COLO668 (cell line): ENCODE results near the gene SOWAHA.
A peak's percentile ranks its signal among the peaks of the same experiment; 100 is the strongest.

ENCODE experiments used
- DNase-seq: peaks from one replicate; lab custom pipeline; 2025; ENCODE audit not compliant: unreplicated experiment; lab: John Stamatoyannopoulos, UW

Gene SOWAHA

DNA sequence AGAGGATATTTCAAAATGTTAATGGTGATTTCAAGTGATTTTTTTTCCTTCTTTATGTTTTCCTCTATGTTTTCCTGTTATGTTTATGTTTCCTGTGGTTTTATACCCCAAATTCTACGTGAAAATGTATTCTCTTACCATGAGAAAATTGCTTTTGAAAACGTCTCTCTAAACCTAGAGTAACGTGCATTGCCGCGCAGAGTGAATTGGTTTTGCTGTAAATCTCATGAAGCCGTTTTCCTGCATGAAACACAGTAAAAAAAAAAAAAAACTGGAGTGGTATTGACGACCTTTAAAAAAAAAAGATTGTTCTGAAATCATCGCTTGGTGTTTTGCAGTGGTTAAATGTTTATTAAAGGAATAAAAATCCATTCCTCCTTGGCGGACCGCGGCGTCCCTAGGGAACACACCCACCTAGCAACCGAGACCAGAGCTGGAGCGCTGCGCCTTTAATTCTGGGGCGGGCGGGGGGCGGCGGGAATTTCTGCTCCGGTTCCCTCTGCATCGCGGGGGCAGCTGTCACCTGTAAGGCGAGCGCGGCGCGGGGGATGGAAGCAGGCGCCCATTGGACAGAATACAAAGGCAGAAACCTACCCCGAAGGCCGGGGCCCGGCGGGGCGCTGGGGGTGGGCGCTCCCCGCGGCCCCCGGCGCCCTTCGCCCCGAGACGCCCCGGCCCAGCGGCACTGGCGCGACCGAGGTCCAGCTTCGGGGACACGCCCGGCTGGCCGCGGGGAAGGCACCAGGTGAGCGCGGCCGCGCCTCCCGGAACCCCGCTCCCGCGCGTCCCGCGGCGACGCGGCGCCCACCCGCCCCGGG, at the start of gene SOWAHA:
Gene SOWAHA, plus strand, starts transcription at position 522 of the 818 bp plus-strand sequence. CDS start 320 bp downstream, outside the sequence.
- DNase-seq: peak; percentile 66

DNA sequence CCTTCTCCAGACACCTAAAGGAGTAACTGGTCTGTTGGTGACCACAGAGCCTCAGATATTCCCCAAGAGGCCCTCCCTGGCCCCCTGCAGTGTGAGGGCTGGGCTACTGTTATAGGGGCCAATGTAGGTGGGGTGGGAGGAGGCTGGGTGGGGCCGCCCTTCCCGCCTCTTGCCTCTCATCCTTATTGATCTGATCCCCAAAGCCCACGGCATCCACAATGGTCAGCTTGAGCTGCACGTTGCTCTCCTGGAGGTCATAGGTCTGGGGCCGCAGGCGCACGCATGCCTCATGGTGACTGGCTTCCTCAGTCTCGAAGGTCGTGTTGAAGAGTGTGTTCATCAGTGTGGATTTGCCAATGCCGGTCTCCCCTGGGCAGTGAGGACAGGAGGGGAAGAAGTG, 49.1 kb upstream of the SOWAHA start:
- no peak for DNase-seq

DNA sequence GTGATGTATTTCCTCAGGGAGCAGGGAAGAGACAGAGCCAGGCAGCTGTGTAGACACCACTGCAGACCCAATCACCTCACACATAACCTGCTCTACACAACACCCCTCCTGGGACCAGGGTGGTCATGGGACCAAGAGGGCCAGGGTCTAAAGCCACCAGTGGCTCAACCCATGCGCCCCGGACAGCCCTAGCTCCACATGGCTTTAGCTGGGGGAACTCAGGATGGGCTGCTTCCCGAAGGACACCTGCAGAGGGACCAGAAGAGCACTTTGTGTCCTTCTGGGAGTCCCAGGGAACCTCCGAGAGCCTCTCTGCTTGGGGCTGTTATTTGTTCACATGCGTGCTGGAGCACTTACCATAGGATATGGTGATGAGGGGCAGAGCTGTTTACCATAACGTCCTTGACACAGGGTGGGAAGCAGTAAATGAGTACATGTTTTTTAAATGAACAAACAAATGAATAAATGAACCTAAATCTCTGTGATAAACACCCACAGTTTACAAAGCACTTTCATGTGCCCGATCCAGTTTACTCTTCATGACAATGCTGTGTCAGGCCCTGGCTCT, 48.3 kb upstream of the SOWAHA start:
- DNase-seq: no peak

DNA sequence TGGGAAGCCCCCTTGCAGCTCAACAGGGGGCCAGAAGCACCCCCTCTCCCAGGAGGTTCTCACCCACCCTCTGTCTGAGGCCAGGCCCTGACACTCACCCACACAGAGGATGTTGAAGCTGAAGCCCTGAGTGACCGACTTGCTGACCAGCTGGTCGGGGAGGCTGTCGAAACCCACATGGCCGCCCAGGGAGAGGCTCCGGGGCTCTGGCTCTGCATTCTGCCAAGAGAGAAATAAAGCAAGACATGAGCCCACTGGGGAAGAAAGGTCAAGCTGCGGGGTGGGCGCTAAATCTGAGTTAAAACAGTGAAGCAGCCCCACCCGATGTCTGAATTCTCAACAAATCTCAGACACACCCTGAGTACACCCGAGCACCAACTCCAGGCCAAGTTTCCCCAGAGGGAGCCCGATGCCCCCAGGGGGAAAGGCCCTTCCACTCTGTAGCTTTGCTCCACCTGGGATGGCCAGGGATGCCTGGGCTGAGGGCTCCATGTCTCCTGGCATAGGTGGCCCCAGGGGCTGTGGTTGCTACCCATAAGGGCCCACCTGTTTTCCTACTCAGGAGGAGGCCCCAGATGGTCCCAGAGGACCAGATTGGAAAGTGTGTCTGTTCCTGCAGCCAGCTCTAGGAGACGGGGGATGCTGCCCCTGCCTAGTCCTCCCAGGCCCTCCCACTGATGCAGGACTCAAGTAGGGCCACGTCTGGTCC, 47.6 kb upstream of the SOWAHA start:
- DNase-seq: no peak

DNA sequence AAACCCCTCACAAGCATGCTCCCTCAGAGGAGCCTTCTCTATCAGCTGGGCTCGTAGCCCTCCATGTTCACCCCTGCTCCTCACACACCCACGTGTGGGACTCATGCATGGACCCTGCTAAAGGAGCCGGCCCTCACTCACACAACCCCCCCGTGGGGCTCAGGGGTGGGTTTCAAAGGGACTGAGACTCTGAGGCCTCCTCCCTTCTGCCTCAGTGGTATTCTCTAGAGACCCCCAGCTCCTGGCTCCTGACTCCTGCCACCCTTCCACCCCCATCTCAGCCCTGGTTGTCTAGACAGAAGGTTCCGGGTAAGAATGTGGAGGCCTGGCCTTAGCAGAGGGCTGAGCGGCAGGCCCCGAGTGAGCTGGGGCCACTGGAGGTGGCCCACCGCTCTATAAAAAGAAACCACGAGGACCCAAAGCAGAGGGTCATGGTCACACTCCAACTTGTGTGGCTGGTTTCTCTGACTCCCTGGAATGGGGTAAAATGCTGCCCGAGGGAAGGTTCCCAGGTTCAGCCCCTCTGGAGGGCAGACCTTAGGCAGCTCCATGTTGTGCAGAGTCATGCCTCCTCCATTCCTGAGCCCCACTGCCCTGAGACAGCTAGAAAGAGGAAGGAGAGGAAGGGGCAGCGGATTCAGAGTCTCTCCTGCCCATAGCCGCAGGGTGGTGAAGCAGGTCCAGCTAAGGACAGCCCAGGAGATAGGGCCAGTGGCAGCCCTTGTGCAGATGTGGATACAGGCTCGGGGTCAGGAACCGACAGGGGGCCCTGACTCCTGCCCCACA, 46.9 kb upstream of the SOWAHA start:
- no peak for DNase-seq

DNA sequence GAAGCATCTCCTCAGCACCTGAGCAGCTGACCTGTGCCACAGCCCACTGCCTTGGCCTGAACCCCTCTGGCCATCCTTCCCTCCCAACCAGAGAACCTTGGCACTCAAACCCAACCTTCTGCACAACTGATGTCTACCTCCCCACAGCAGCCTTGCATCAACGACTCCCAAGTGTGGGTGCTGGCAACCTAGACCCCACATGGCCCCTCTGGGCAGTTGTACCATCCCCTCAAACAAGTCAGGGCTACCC, 46.4 kb upstream of the SOWAHA start:
- DNase-seq: no peak

DNA sequence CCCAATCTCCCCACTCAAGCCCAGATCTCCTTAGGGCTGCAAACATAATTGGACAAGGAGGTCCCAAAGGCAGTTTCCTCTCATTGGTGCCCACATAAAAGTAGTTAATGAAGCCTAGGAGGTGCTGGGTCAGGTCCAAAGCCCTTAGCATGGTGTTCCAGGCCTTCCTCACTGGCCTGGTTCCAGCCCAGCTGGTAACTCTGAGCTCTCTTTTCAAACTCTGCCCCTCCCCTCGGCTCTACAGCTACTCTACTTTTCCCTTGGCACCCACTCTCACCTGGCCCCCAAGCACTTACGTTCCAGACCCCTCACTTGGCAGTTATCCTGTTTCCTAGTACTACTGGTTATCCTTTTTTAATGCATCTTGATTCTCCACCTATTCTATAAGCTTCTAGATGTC, 46.0 kb upstream of the SOWAHA start:
- no peak for DNase-seq

DNA sequence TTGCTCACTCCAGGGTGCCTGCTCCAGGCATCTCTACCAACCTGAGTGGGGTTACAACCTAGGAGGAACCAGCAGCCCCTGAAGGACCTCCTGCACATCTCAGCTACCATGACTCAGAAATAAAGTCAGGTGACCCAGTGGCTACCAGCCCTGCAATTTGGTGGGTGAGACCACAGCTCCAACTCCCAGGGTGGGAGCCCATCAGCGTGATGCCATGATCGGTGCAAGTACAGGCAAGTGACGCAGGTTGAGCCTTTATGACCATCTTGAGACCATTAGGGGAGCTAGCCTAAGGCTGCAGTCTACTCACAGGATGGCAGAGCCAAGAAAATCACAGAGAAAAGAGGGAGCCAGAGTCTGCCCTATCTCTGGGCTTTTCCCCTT, 44.6 kb upstream of the SOWAHA start:
- no peak for DNase-seq

DNA sequence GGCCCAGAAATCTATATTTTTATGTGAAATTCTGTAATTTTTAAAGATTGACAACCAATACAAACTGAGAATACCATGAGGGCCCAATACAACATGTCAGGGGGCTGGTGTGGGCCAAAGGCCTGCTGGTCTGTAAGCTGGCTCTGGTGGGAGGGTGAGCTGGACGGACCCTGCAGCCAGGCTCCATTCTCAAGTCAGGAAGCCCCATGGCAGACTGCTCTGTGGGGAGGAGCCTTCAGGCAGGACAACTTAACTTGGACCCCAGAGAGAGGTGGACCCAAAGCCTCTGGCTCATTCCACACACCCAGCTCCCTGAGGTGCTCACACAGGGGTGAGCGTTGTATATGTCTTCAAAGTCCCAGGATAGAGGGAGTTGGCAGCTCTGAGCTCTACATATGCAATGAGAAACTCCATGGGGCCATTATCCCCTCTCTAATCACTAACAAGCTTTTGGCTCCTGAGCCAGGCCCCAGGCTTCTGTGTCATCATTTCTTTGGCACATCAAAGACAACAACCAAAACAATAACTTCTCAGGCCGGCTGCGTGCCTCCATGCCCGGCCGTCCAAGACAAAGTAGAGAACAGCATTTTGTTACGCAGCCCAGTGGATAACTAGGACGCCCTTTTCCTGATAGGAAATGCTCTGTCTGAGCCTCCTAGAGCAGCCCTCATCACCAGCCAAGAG, 42.5 kb upstream of the SOWAHA start:
- DNase-seq: no peak

DNA sequence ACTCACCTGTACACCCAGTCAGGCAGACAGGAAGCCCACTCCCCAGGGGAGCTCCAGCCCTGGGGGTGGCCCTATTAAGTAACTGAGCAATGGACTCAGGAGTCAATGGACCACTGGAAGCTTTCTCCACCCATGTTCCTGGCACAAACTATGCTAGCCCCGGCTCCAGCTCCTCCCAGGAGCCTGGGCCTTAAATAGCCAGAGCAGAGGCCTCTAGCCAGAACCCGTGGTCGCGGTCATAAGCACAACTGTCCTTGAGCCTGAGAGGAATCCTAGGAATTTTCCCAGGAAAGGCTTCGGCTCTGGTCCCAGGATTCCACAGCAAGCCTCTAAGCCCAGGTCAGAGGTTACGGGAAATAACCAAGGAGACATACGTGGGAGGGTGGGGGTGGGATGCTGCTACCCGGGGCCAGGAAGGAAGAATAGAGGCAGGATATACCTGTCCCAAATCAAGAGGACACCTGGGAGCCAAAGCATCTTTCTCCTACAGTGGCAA, 41.6 kb upstream of the SOWAHA start:
- DNase-seq: no peak

DNA sequence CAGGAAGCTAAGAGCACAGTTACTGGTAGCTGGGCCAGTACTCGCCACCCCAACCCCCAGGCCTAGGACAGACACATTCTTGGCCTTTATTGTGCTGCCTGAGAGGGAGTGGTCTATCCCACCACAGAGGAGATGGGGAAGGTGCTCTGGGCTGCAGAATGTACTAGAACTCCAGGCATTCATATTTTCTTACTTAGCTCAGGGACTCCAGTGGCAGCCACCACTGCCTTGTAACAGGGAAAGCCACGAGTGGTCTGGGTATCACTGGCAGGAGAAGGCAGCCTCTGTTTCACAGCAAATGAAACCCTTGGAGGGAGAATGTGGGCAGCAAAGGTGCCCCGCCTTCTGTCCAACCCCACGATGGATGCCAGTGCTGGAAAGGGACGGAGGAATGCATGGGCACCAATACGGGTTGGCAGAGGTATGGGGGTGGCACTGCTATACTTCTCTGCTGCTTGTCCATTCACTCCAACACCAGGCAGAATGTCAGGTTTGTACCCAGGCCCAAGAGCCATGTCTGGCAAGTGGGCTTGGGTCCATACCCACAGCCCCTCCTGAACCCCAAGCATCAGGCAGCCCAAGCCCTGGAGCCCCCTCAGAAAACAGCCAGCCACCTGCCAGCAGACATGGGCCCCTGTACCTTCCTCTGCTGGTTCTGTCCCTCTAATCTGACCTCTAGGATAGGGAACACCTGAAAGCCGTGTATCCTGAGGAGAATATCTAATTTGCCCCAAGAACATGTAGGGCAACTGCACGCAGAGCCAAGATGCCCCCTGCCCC, 40.6 kb upstream of the SOWAHA start:
- DNase-seq: no peak

DNA sequence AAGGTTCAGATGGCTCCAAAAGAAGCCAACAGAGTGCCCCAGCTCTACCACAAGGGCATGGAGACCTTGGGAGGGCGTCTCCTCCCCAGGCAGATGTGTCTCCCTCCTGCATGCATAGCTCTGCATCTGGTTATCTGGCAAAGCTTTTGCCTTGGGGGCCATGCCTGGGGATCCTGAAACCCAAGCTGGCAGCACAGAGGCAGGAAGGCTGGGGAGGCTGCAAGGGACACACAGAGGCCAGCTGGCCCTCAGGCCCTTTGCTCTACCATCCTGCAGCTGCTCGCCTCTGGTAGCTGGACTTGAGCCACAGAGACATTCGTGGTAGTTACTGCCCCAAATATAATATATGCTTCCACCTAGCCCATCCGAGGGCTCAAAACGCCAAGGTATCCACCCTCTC, 40.0 kb upstream of the SOWAHA start:
- no peak for DNase-seq

DNA sequence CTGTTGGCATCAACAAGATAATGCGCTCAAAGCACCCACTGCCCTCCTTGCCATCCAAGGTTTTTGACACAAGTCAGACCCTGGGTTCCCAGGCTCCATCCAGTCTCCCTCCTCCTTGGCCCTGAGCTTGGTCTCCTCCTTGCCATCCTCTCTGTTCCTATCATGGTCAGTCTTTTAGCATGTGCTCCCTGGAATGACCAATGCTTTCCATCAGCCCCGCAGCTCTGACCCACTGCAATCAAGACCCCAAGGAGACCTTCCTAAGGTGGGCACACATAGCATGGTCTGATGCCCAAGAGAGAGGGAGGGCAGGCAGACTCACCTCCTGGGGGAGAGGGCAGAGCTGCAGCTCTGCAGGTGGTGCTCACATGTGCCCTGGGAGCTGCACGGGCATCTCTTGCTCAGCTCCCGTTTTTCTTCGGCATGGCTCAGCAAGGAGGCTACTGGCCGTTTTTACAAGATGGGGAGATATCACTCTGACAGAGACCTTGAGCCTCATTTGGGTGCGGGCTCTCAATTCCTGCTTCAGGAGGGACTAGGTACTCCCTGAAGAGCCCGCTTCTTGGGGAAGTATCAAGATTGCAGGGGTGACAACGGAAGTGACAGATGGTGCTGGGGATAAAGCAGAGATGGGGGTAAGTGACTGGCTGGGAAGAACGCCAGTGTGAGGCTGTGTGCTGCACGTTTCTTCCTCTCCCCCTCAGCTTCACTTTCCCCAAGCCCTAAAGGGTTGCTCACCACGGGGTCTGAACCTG, 39.3 kb upstream of the SOWAHA start:
- DNase-seq: no peak

DNA sequence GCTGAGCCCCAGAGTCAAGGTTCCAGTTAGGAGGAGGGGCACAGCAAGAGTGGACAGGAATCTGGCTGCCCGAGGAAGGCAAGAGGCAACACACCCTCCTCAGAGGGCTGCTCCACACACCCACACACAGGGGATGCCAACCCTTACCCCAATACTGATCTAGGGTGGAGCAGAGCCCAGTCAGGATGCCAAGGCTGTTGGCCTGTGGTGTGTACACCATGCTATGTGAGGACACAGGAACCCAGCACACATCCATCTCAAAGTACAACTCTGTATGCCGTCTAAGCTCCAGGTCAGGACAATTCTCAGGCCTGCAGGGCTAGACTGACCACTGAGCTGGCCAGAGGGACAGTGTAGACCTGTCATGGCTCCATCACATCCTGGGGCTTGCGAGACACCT, 38.7 kb upstream of the SOWAHA start:
- DNase-seq: no peak

DNA sequence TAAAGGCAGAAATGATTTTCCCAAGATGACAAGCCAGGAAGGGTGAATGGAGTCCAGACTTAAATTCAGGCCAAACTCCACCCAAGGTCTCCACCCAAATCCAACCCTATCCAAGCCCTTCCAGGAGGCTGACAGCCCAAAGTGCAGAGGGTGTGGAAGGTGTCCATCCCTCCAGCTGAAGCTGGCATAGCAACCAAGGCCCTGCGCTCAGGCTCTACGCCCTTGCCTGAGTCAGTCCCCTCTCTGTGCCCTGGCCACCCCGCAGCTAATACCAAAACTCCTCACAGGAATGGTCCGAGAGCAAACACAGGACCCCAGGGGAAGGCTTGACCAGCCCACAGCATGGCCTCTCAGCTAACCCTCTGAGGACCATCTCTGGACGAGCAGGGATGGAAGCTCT, 38.2 kb upstream of the SOWAHA start:
- no peak for DNase-seq

DNA sequence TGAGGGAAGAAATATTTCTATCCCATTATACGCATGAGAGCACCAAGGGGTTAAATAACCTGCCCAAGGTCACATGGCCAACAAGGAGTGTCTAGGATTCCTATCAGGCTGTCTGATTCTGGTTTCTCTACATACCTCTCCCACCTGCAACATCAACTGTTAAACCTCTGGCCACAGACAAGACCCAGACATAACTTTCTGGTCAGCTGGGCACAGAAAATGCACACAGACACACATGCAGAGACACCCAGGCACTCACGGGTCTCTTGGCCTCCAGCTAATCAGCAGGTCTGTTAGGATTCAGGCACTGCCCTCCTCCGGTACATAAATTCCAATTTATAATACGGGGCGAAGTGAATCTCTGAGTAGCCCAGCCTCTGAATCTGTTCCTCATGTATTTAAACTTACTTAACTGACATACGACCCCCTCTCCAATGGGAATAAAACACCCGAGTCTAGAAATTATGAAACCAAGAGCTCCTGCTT, 37.6 kb upstream of the SOWAHA start:
- no peak for DNase-seq

DNA sequence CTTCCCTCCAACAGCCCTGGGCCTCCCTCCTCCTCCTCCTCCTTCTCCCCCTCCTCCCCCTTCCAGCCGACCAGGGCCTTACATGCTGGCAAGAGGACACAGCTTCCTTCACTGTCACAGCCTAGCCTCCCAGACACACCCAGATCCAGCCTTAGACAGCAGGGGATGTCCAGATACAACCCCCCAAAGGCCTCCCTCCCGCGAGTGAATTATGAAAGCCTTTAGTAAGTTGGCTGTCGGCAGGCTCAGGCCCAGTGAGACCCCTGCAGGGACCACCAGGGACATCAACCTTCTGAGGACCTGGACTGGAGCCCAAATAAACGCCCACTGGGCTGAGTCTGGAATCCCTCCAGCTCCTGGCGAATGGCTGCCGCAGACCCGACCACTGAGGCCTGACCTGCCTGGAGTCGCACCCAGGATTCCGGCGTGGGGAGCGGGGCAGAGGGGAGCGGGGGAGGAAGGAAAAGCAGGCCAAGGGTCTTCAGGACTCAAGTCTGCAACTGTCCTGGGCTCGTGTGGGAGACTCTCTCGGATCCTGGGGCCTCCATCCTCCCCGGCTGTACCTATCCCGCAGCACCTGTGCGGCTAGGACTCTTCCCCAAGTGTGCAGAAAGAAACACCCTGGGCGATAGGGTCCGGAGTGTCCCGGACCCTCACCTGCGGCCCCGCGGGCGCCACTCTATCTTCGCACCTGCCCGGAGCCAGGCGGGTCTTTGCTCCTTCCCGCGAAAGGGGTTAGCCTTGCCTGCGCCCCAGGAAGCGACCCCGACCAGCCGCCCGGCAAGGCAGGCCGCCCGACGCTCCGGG, 36.8 kb upstream of the SOWAHA start:
- DNase-seq: peak; percentile 16

DNA sequence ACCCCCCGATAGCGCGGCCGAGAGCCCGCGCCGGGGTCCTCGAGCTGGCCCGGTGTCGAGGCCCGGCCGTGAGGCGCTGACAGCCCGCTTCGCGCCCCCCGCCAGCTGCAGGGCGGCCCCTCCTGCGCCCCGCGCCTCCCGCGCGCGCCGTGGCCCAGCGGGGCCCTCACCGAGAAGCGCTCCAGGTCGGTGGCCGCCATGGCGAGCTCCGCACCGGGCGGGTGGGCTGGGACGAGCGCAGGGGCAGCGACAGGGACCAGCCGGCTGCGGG, 36.2 kb upstream of the SOWAHA start:
- DNase-seq: no peak
